Measurements from ENCODE around the gene CDC20B.
"Not testable (repeated sequence)": the region's sequence is repeated elsewhere in the genome, so short reads cannot be mapped to it uniquely, and the experiment has no call there.

The CDC20B gene

DNA sequence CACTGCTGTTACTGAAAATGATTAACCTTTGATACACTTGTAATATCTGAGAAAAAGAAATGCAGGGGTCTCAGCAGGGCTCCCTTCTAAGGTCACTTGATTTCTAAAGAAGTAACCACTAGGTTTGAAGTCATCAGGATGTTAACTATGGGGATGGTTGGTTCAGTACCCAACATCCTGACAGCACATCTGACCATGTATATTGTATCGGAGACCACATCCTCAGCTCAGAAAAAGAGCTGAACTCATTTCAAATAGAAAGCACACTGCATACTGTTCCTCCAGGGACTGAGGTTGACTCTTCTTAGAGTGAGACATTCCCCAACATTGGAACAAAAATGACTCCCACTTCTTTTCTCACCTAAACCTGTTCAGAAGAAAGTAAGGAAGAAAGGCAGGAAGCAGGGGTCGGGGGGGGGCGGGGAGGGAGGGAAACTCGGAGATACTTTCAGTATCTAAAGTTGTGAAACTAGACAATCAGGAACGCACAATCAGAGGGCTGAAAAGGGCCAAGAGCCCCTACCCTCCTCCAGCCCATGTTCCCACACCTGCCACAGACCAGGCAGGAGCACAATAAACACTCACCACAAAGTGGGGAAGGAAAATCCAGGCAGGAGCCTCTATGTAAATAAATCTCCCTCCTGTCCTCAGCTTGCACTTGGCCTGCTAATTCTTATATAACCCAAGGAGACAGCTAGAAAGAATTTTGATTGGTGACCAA, 71.3 kb downstream of the CDC20B start:
- no peak for DNase-seq

DNA sequence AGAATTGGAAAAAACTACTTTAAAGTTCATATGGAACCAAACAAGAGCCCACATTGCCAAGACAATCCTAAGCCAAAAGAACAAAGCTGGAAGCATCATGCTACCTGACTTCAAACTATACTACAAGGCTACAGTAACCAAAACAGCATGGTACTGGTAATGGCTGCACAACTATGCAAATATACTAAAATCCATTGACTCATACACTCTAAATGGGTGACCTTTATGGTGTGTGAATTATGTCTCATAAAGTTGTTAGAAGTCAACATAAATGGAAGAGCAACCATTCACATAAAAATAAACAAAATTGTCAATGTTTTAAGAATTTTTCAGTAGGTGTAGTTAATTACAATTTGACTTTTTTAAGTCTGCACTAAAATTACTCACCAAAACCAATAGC, 71.8 kb downstream of the CDC20B start:
- DNase-seq: not testable (repeated sequence)

DNA sequence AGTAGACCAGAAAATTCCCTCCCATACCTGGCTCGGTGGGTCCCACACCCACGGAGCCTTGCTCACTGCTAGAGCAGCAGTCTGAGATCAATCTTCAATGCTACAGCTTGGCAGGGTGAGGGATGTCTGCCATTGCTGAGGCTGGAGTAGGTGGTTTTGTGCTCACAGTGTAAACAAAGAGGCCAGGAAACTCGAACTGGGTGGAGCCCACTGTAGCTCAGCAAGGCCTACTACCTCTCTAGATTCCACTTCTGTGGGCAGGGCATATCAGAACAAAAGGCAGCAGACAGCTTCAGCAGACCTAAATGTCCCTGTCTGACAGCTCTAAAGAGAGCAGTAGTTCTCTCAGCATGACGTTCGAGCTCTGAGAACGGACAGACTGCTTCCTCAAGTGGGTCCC, 76.1 kb downstream of the CDC20B start:
- DNase-seq: peak in 1 of 2 experiments; percentile 16

DNA sequence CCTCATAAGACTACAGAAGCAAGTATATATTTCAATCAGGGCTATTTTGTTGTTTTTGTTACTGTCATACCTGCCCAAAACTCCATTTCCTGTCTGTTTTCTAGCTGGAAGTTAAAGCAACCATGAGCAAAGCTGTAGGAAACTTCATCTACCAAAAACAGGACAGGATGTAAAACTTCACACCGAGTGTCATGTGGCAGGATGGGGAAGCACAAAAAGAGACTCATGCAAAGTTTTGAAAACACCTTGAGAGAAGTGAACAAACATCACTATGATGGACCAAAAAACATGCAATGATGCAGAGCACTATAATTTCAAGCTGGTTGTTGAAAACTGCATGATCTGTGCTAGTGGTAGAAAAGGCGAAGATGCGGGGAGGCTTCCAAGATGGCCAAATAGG, 76.8 kb downstream of the CDC20B start:
- no peak for DNase-seq

DNA sequence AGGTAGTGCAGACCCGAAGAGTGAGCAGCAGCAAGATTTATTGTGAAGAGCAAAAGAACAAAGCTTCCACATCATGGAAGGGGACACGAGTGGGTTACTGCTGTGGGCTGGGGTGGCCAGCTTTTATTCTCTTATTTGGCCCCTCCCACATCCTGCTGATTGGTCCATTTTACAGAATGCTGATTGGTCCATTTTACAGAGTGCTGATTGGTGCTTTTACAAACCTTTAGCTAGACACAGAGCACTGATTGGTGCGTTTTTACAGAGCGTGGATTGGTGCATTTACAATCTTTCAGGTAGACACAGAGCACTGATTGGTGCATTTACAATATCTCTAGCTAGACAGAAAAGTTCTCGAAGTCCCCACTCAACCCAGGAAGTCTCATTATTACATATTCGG, 82.0 kb downstream of the CDC20B start:
- DNase-seq: not testable (repeated sequence)

DNA sequence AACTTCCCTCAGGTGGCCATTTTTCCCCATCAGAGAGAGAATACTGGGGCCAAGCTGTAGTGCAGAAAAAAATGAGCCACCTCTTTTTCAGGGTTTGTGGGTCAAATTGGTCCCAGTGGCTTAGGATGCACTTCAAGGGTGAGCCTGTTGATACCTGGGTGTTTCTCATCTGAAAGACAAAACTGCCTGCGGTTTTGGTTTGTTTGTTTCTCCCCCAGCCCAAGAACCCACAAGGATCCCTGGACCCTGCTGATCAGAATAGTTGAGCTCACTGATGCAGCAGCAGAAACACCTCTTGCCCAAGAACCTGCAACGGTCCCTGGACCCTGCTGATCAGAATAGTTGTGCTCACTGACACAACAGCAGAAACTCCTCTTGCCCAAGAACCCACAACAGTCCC, 83.7 kb downstream of the CDC20B start:
- DNase-seq: not testable (repeated sequence)

DNA sequence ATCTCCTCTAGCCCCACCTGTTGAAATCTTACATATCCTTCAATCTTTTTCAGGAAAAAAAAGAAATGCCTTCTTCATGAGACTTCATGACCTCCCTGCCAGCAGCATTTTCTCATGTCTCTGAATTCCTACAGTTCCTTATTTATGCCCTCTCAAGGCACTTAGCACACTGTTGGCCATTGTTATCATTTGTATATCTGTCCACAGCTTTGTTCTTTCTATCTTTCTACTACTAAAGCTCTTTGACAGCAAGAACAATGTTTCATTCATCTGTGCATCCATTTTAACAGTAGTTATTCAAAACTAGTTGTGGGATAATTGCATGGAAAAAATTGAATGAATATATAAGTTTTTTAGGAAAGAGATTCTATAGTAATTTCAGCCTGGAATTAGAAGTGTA, 91.4 kb downstream of the CDC20B start:
- no peak for DNase-seq

DNA sequence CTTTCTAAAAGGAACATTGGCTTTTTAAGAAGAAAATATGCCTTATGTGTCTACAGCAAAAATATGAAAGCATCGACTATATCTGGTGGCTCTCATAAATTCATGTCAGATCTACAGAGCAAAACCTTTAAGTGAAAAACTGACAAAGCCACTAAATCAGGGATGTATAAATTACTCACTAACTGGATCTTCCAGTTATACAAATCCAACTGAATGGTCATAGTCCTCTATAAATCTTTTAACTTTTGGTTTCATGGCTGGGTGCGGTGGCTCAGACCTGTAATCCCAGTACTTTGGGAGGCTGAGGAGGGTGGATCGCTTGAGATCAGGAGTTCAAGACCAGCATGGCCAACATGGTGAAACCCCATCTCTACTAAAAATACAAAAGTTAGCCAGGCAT, 99.8 kb downstream of the CDC20B start:
- DNase-seq: no peak

DNA sequence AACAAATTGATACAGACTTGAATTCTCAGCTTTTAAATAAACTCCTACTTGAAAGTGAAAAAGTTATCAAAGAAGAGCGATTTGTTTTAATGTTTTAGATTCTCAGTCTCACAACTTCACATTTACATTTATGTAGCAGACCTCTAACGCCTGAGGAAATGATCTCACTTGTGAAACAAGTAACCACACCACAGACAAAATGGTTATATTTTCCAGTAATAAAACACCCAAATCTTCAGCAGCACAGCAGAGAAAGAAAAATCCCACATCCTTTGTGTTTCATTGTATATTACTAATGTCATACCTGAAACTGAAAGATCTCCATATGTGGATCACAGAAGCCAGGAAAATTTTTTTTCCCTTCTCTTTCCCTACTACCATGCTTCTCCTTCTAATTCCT, 100.3 kb downstream of the CDC20B start:
- DNase-seq: no peak

DNA sequence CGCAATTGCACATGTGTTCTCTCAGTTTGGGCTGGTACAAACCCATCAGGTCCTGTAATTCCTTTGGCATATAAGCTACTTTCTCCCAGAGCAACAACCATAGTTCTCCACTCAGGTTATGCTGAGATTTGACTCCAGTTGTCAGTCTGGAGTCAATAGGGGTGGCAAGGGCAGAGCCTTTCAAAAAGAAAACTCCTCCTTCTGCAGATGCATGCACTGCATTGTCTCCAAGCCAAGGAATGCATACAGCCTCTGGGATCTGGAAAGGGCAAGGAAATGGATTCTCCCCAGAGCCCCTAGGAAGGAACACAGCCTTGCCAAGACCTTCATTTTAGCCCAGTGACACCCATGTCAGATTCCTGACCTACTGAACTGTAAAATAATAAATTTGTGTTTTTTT, 101.6 kb downstream of the CDC20B start:
- DNase-seq: no peak

DNA sequence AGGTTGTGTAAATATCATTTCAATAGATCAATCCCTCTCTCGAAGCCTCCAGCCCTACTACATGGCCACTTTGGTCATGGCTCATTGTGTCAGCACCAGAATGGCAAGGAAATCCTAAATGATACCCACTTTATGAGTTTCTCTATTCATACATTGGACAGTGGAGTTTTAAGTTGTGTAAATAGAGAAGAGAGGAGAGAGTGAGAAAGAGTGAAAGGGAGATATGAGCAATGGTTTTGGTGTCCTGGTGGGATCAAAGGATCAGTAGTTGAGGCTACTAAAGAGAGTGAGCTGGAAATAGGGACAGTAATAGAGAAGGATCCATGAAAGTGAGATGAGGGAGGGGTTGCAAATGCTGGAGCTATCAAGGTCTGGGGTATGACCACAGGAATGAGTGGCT, 102.0 kb downstream of the CDC20B start:
- DNase-seq: no peak

DNA sequence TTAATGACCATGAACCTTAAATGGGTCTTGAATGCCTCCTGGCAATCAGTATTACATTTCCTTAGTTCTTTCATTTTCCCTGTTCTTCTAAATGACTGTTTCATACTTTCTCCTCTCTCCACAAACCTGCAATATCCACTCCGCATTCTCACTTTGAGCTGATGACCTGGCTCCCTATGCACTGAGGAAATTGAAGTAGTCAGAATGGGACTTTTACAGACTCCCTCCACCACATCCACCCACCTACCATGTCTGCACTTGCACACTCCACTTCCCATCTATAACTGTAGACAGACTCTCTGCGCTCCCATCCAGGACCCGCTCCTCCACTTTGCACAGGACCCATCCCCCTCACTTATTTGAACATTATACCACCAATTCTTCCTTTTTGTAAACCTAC, 106.7 kb downstream of the CDC20B start:
- DNase-seq: no peak

DNA sequence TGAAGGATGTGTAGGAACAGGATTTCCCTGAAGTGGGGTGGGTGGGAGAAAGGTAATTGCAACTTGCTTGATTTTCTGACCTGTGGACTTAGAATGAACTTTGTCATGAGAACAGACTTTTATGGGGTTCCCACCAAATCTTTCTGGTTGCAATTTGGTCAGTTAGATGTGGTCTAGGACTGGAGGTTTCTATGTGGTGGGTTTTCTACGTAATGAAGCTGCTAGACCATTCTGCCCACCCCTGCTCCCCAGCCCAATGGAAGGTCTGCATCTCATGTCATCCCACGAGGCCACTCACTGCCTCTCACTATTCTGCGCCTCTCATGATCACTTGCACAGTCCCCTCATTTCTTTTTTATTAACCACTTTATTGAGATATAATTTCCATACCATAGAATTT, 108.5 kb downstream of the CDC20B start:
- DNase-seq: no peak

DNA sequence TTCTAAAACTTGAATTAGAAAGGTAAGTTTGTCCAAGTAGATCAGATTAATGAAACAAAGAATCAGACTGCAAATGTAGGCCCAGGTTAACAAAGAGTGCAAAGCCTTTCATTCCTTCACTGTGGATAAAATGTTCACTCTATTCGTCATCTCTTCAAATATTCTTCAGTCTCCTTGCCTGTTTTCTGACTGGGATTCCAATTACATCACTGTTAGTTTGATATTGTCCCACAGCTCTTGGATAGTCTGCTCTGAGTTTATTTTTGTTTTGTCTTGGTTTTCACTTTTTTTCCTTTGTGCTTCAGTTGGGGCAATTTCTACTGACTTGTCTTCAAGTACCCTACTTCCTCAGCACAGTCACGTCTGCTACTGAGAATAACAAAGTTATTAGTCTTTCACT, 109.1 kb downstream of the CDC20B start:
- DNase-seq: no peak

DNA sequence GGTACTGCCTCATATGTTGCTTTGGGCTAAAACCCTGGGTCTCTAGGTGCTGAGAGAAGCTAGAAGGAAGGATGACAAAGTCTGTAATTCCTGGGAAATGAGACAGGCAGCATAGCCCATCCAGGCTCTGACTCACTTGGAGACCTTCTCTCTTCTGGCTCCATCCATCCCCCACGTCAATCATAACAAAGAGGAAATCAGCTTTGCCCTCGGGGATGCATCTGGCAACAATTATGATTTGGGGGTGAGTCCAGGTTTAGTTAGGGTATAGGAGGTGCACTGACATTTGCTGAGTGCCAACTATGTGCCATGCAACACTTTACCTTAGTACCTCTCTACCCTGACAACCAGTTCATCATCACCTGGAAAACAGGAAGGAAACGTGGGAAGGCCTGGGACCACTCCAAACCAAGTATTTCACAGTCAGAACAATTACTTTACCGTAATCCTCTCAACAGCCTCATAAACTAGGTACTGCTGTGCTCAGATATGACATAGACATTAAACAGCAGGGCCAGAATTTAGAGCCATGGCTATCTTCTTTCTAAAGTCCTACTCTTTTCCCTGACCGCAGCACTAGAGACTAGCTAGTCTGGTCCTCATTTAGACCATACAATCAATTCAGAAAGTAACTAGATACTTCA, 109.6 kb downstream of the CDC20B start:
- DNase-seq: no peak

Data from stimulated activated CD4-positive, alpha-beta T cell treated with anti-CD3 and anti-CD28 coated beads, Interleukin-4, amount 100 ng/mL, for 4 hours (primary cell).